Spleen (tissue), 7 donors: ENCODE results near the gene WDR91.

ENCODE experiments used
- CTCF ChIP-seq, 11 experiments: fragments of 200-600 bp in 7 of 11; fragments of 450-650 bp in 4 of 11; sonication (generic) in 4 of 11; IDR thresholded peaks in 8 of 11; conservative IDR thresholded peaks in 3 of 11; 1 replicate in 7 of 11; 2 replicates in 4 of 11; pipeline versions ENCODE4 v1.4.0 to v1.8.0; 2016 to 2021; ENCODE audit warnings: antibody characterized with exemption in 11 of 11, inconsistent platforms in 4 of 11, mild to moderate bottlenecking in 1 of 11
- POLR2AphosphoS5 ChIP-seq, 3 donors: sonication (generic); formaldehyde crosslinking; IDR thresholded peaks; one replicate each; pipeline ENCODE4 v1.5.1; 2017; ENCODE audit warnings: antibody characterized with exemption in 3 of 3
- donor health status: DM: no; HTN: no; CAD: no; lungs with moderate emphysema.
- donor health status: DM: no; HTN: no; CAD: no.
- donor health status: DM: no; HTN: no; CAD: no.

DNA sequence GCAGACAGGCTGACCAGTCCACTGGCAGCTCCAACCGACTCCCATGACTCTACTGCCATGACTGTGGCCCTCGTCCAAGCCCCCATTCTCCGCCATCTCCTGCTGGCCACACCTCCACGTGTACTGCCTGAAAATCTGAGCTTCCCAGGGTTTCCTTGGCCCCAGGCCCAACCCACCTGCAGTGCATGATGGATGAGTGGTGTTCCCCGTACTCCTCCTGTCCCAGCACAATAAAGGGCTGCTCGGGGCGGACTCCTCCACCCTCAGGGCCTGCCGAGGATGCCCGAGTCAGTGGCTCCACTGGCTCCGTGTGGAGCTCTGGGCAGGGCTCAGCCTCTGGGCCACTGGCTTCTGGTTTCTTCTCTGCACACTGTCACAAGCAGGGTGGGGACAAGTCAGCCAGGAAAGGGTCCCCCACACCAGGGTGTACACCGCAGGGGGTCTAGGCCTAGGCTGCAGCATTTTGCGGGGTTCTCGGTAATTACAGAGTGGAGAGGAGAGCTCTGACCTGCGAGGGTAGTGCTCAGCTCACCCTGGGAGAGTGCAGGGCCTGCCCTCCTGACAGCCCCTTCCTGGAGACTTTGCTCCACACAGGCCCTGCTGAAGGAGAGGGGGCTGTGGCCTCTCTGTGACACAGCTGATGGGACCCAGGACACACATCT, 15.2 kb downstream of the WDR91 start:
- no peak for TF ChIP-seq CTCF (IDR thresholded peaks at IDR 0.05 in 8 of 11, conservative IDR thresholded peaks at IDR 0.05 in 3 of 11)
- TF ChIP-seq POLR2AphosphoS5 (IDR thresholded peaks at IDR 0.05) = no peak
